22Rv1 (cell line): Measurements from ENCODE around the gene PTCD2.

Experiments
- ZFX ChIP-seq: fragments of 450-650 bp; IDR thresholded peaks from 2 replicates; pipeline ENCODE4 v1.6.1; 2017; ENCODE audit warnings: antibody characterized with exemption, borderline replicate concordance
- TF ChIP-seq, protein P1 (sequence below): fragments of 450-650 bp; IDR thresholded peaks from 2 replicates; pipeline ENCODE4 v1.5.1; 2017; ENCODE audit warnings: mild to moderate bottlenecking

- TF ChIP-seq, protein P1, sequence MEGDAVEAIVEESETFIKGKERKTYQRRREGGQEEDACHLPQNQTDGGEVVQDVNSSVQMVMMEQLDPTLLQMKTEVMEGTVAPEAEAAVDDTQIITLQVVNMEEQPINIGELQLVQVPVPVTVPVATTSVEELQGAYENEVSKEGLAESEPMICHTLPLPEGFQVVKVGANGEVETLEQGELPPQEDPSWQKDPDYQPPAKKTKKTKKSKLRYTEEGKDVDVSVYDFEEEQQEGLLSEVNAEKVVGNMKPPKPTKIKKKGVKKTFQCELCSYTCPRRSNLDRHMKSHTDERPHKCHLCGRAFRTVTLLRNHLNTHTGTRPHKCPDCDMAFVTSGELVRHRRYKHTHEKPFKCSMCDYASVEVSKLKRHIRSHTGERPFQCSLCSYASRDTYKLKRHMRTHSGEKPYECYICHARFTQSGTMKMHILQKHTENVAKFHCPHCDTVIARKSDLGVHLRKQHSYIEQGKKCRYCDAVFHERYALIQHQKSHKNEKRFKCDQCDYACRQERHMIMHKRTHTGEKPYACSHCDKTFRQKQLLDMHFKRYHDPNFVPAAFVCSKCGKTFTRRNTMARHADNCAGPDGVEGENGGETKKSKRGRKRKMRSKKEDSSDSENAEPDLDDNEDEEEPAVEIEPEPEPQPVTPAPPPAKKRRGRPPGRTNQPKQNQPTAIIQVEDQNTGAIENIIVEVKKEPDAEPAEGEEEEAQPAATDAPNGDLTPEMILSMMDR: no peak
- no peak for TF ChIP-seq ZFX
Measured at GRCh38 chr5:72402381-72402890, 82.3 kb downstream of the PTCD2 start.
